Upper lobe of right lung (tissue), 1 donor: ENCODE results near the gene USP25. TPM values are rescaled to one million over a fixed set of nuclear protein-coding genes. Genes with fewer than 3 reads are reported as not detected.

Experiments used
- ATAC-seq: fragments of 200-7000 bp; cut with Tn5 transposase; one replicate; pipeline ENCODE4 v1.9.1; 2020; ENCODE audit warnings: mild to moderate bottlenecking, moderate library complexity
- DNase-seq: peaks from one replicate; pipeline ENCODE4 v3.0.0-alpha.2; 2020
- H3K27ac ChIP-seq: fragments of 200-600 bp; one replicate; pipeline ENCODE4 v1.8.0; 2022
- H3K27me3 ChIP-seq: fragments of 200-600 bp; one replicate; pipeline ENCODE4 v1.8.0; 2022; ENCODE audit warnings: mild to moderate bottlenecking
- H3K36me3 ChIP-seq: fragments of 200-600 bp; one replicate; pipeline ENCODE4 v1.8.0; 2022
- H3K4me1 ChIP-seq: fragments of 200-600 bp; one replicate; pipeline ENCODE4 v1.8.0; 2022
- H3K4me3 ChIP-seq: fragments of 200-600 bp; one replicate; pipeline ENCODE4 v1.8.0; 2022; ENCODE audit warnings: mild to moderate bottlenecking
- H3K9me3 ChIP-seq: fragments of 200-600 bp; one replicate; pipeline ENCODE4 v1.8.0; 2022
- CTCF ChIP-seq: fragments of 200-600 bp; IDR thresholded peaks from one replicate; pipeline ENCODE4 v1.8.0; 2022; ENCODE audit warnings: antibody characterized with exemption
- intact Hi-C: fragments of 100-400 bp; cut with DNase I; formaldehyde crosslinking; loops from one replicate; pipeline ENCODE4 v1.11.0; 2022
- total RNA-seq: library from RNA; stranded (reverse); fragmentation: NEBNext Ultra II Directional; extraction: Animal tissue kit (Norgen Biotek cat#: 25700); gene quantifications from one replicate; pipeline ENCODE4 v1.2.1, GENCODE V29; 2021
- donor health status: DM: no; HTN: yes; CAD: no; lungs with severe emphysema.

Gene USP25
- total RNA-seq, 1 donor from 2014 or later, result 65.0 TPM

- H3K36me3 ChIP-seq, result peaks cover 22% of the 10 kb centered on the region
- intact Hi-C loops, result no loop called here
Observed at GRCh38 chr21:15839601-15840000, 109.8 kb downstream of the USP25 start.

GRCh38 chr21:15840406-15840805 is 110.6 kb downstream of the USP25 start:
- no peaks in the 10 kb centered on the region for H3K9me3 ChIP-seq
- DNase-seq, result no peak
- ATAC-seq, result no peak
- no peak overlapping the region for H3K27ac ChIP-seq
- no peak overlapping the region for H3K4me3 ChIP-seq
- intact Hi-C loops, result no loop called here
- peaks cover 15% of the 10 kb centered on the region for H3K36me3 ChIP-seq
- no peak for TF ChIP-seq CTCF
- H3K4me1 ChIP-seq, result no peaks in the 10 kb centered on the region
- H3K27me3 ChIP-seq, result no peaks in the 10 kb centered on the region

More at GRCh38 chr21:15839601-15840000, 109.8 kb downstream of the USP25 start:
- no peak for DNase-seq
- ATAC-seq, result no peak
- TF ChIP-seq CTCF, result no peak
- Histone ChIP-seq H3K4me1 (no peaks in the 10 kb centered on the region), H3K27ac (no peak overlapping the region), H3K9me3 (no peaks in the 10 kb centered on the region), H3K4me3 (no peak overlapping the region), H3K27me3 (no peaks in the 10 kb centered on the region)

GRCh38 chr21:15841856-15842564 is 112.2 kb downstream of the USP25 start:
- intact Hi-C loops, result no loop called here
- Histone ChIP-seq H3K36me3 (peaks cover 13% of the 10 kb centered on the region), H3K4me3 (no peak overlapping the region), H3K4me1 (no peaks in the 10 kb centered on the region), H3K27me3 (no peaks in the 10 kb centered on the region), H3K27ac (no peak overlapping the region), H3K9me3 (no peaks in the 10 kb centered on the region)
- DNase-seq (no peak), ATAC-seq (no peak)
- TF ChIP-seq CTCF, result no peak

- Histone ChIP-seq H3K9me3 (no peaks in the 10 kb centered on the region), H3K4me1 (no peaks in the 10 kb centered on the region), H3K36me3 (peaks cover 14% of the 10 kb centered on the region), H3K27me3 (no peaks in the 10 kb centered on the region), H3K27ac (no peak overlapping the region), H3K4me3 (no peak overlapping the region)
- ATAC-seq, result no peak
- no peak for TF ChIP-seq CTCF
- DNase-seq, result no peak
- intact Hi-C loops, result no loop called here
Observed at GRCh38 chr21:15842565-15842880, 112.7 kb downstream of the USP25 start.

- DNase-seq, result no peak
- no peak for ATAC-seq
- no peak for TF ChIP-seq CTCF
- intact Hi-C loops, result no loop called here
- no peaks in the 10 kb centered on the region for H3K27me3 ChIP-seq
- no peaks in the 10 kb centered on the region for H3K9me3 ChIP-seq
- H3K4me3 ChIP-seq, result no peak overlapping the region
- no peaks in the 10 kb centered on the region for H3K4me1 ChIP-seq
- H3K36me3 ChIP-seq, result peaks cover 20% of the 10 kb centered on the region
- no peak overlapping the region for H3K27ac ChIP-seq
Observed at GRCh38 chr21:15843766-15844165, 114.0 kb downstream of the USP25 start.
